DLD1 (cell line): Measurements from ENCODE around the gene RAPGEF5.

Experiments
- in situ Hi-C: cut with HindIII; loops from 2 replicates; pipeline ENCODE4 v1.10.0; 2017; ENCODE audit warnings: low sequenced_read_pairs

Gene RAPGEF5

GRCh38 chr7:22378199-22378980, 21.4 kb upstream of the RAPGEF5 start:
- in situ Hi-C loops = no loop called here

- in situ Hi-C loops = no loop called here
Measured at GRCh38 chr7:22377703-22378102, 20.7 kb upstream of the RAPGEF5 start.

- in situ Hi-C loops = no loop called here
Measured at GRCh38 chr7:22375359-22376048, 18.6 kb upstream of the RAPGEF5 start.

- in situ Hi-C loops = no loop called here
Measured at GRCh38 chr7:22373911-22374310, 17.0 kb upstream of the RAPGEF5 start.

GRCh38 chr7:22373388-22373787, 16.4 kb upstream of the RAPGEF5 start:
- in situ Hi-C loops = no loop called here

- in situ Hi-C loops = no loop called here
Measured at GRCh38 chr7:22372863-22373262, 15.9 kb upstream of the RAPGEF5 start.

- in situ Hi-C loops = no loop called here
Measured at GRCh38 chr7:22371878-22372277, 14.9 kb upstream of the RAPGEF5 start.

GRCh38 chr7:22364900-22365299, 7.9 kb upstream of the RAPGEF5 start:
- in situ Hi-C loops = no loop called here

GRCh38 chr7:22363756-22364422, 6.9 kb upstream of the RAPGEF5 start:
- in situ Hi-C loops = no loop called here

GRCh38 chr7:22361795-22362194, 4.8 kb upstream of the RAPGEF5 start:
- in situ Hi-C loops = no loop called here

- in situ Hi-C loops = no loop called here
Measured at GRCh38 chr7:22361320-22361719, 4.4 kb upstream of the RAPGEF5 start.

- in situ Hi-C loops = no loop called here
Measured at GRCh38 chr7:22358820-22359697, 2.1 kb upstream of the RAPGEF5 start.

- in situ Hi-C loops = no loop called here
Measured at GRCh38 chr7:22357311-22358175, 589 bp upstream of the RAPGEF5 start.

- in situ Hi-C loops = no loop called here
Measured at GRCh38 chr7:22356010-22356691, 803 bp downstream of the RAPGEF5 start.

GRCh38 chr7:22355620-22356009, 1.3 kb downstream of the RAPGEF5 start:
- in situ Hi-C loops = no loop called here

- in situ Hi-C loops = no loop called here
Measured at GRCh38 chr7:22354462-22354861, 2.5 kb downstream of the RAPGEF5 start.

- in situ Hi-C loops = no loop called here
Measured at GRCh38 chr7:22352887-22353286, 4.1 kb downstream of the RAPGEF5 start.

- in situ Hi-C loops = no loop called here
Measured at GRCh38 chr7:22351878-22352277, 5.1 kb downstream of the RAPGEF5 start.

- in situ Hi-C loops = no loop called here
Measured at GRCh38 chr7:22351329-22351692, 5.6 kb downstream of the RAPGEF5 start.
